ENCODE measurements around the gene CEP170B. TPM values are rescaled to one million over a fixed set of nuclear protein-coding genes. Genes with fewer than 3 reads are reported as not detected.
A peak's percentile ranks its signal among the peaks of the same experiment; 100 is the strongest.
"Not testable (repeated sequence)": the region's sequence is repeated elsewhere in the genome, so short reads cannot be mapped to it uniquely, and the experiment has no call there.

The CEP170B gene
- total RNA-seq, 1 donor from 2014 or later, result 5.6 TPM

- DNase-seq (ENCODE audit: low read depth in 2 of 2), result no peak
Observed at GRCh38 chr14:104843442-104844305, 21.4 kb upstream of the CEP170B start.

- DNase-seq (ENCODE audit: low read depth in 2 of 2), result no peak
Observed at GRCh38 chr14:104844306-104845032, 20.6 kb upstream of the CEP170B start.

- no peak for DNase-seq (ENCODE audit: low read depth in 2 of 2)
Observed at GRCh38 chr14:104845033-104845666, 19.9 kb upstream of the CEP170B start.

DNA sequence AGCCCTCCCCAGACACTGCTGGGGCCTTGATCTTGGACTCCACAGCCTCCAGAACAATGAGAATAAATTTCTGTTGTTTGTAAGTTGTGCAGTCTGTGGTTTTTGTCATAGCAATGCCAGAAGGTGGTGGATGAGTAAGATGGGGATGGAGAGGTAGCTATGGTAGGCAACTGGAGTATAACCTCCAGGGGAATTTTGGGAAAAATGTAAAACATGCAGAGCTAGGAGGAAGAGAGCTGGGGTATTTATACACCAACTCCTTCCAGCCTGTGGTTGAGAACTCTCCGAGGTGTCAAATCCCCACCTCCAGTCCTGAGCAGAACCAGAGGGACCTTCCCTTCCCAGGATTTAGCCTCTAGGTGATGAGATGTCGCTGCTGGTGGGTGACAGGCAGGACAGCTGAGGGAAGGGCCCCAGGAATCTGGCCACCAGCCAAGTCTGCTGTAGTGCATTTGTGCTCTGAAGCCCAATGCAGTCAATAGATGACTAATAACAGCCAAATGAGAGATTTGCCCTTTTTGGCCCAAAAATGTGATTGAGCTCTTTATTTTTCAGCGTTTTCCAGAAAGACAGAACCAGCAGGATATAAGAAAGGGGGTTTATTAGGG is 19.1 kb upstream of the CEP170B start:
- DNase-seq (ENCODE audit: low read depth in 2 of 2), result no peak

DNA sequence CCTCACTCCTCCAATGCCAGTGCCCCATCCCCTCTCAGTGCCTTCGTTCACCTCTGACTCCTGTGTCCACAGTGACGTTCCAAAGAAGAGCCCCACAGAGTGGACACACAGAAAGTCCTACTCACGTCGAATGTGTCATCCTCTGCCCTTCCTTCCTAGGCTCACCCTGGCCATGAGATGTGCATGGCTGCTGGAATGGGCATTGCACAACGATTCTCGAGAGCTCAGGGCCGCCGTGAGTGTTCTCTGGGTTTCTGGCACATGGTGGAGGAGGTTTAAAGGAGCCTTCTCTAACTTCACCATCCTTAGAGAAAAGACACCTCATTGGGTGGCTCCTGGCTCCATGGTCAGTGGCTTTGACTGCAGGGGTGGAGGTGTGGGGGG is 12.8 kb upstream of the CEP170B start:
- DNase-seq (ENCODE audit: low read depth in 2 of 2), result no peak

DNA sequence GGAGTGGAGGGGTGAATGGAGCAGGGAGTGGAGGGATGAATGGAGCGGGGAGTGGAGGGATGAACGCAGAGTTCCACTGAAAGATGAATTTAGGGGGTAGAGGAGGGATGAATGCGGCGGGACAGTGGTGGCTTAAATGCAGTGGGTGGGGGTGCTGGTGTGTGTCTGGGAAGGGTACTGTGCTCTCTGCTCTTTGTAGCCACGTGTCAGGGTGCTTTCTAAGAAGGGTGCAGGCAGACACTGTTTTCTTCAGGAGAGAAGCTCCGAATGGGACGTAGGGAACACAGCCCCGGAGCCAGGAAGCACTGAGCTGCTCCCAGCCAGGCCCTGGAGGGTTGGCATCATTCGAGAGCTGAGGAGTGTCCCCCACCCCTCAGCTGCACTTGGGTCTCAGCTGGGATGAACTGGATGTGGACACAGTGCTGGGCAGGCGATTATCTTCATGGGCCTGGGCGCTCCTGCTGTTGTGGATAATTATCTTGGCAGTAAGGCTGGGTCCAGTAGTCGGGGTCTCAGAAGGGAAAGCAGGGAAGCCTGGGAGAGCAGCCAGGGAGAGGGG is 9.5 kb upstream of the CEP170B start:
- DNase-seq (ENCODE audit: low read depth in 2 of 2), result no peak

- no peak for DNase-seq (ENCODE audit: low read depth in 2 of 2)
Observed at GRCh38 chr14:104856157-104856868, 8.8 kb upstream of the CEP170B start.

DNA sequence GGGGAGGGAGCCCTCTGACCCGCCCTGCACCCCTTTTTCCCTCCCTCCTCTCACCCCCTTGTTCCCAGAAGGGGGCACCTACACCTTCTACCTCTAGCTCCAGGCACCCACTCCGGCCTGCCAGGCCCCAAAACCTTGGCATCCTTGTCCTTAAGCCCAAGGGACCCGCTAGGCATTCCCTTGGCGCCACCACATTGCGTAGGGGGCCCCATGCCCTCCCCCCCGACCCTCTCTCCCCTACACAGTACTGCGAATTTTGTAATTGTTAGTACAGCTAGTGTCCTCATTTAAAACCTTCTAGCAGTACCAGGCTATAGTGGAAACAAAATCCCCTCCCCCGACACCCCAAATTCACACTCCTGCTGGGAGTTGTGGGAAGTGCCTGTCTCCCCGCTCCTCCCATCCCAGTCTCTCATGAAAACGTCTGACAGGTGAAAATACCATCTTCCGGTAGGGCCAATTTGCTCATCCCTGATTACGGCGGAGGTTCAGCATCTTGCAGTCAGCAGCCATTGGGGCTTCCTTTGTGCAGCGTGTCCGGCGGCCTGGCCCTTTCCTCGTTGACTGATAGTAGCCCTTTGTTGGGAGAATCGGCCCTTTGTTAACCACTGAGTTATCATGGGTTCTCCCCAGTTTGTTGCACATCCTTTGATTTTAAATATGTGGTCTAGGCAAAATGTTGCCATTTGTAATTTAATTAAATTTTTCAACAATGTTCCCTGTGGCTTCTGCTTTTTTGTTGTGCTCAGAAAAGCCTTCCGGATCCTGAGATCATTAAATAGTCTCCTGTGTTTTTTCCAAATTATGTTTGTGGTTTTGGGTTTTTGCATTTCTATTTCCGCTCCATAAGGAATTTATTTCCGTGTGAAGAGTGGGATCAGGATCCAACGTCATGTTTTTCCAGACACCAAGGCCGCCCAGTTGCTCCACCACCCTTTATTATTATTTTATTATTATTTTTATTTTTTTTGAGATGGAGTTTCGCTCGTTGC is 7.9 kb upstream of the CEP170B start:
- no peak for DNase-seq (ENCODE audit: low read depth in 2 of 2)

- DNase-seq (ENCODE audit: low read depth in 2 of 2), result not testable (repeated sequence)
Observed at GRCh38 chr14:104857931-104858330, 7.1 kb upstream of the CEP170B start.

- no peak for DNase-seq (ENCODE audit: low read depth in 2 of 2)
Observed at GRCh38 chr14:104858811-104859426, 6.1 kb upstream of the CEP170B start.

DNA sequence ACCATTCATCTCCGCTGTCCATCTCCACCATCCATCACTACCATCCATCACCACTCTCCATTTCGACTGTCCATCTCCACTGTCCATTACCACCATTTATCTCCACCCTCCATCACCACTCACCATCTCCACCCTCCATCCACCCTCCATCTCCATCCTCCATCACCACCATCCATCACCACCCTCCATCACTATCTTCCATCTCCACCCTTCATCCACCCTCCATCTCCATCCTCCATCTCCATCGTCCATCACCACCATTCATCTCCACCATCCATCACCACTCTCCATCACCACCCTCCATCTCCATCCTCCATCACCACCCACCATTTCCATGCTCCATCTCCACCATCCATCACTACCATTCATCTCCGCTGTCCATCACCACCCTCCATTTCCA is 5.2 kb upstream of the CEP170B start:
- no peak for DNase-seq (ENCODE audit: low read depth in 2 of 2)

DNA sequence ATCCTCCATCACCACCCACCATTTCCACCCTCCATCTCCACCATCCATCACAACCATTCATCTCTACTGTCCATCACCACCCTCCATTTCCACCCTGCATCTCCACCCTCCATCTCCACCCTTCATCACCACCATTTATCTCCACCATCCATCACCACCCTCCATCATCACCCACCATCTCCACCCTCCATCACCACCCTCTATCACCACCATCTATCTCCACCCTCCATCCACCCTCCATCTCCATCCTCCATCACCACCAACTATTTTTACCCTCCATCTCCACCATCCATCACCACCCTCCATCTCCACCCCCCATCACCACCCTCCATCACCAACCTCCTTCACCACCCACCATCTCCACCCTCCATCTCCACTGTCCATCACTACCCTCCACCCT is 4.7 kb upstream of the CEP170B start:
- no peak for DNase-seq (ENCODE audit: low read depth in 2 of 2)

GRCh38 chr14:104863131-104863862 is 1.8 kb upstream of the CEP170B start:
- no peak for DNase-seq (ENCODE audit: low read depth in 2 of 2)

DNA sequence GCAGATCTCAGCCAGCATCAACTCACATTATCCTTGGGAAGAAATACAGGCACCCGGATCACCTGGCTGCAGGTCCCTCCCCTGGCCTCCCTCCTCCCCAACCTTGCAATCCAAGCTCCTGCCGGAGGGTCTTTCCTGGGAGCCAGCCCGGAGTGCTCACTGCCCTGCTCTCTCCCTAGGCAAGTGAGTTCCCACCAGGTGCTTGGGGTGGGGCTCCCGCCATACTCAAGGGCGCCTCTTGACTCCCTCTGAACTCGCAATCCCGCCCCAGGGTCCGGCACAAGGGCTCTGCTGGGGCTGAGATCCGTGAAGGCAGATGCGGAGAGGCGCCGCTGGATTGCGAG is 1.2 kb upstream of the CEP170B start:
- no peak for DNase-seq (ENCODE audit: low read depth in 2 of 2)

- DNase-seq (ENCODE audit: low read depth in 2 of 2), result no peak
Observed at GRCh38 chr14:104864267-104865080, 594 bp upstream of the CEP170B start.

GRCh38 chr14:104865631-104866441 is 768 bp downstream of the CEP170B start:
- DNase-seq (ENCODE audit: low read depth in 2 of 2), result peak in 1 of 2 donors; percentile 70

Measured in dermis microvascular lymphatic vessel endothelial cell (primary cell).